ENCODE results near the gene SLC35F1.
"Not testable (repeated sequence)": the region's sequence is repeated elsewhere in the genome, so short reads cannot be mapped to it uniquely, and the experiment has no call there.

SLC35F1 gene

GRCh38 chr6:117927866-117928265 lies 20.8 kb downstream of the SLC35F1 start:
- DNase-seq (ENCODE audit: low spot score), result no peak

DNA sequence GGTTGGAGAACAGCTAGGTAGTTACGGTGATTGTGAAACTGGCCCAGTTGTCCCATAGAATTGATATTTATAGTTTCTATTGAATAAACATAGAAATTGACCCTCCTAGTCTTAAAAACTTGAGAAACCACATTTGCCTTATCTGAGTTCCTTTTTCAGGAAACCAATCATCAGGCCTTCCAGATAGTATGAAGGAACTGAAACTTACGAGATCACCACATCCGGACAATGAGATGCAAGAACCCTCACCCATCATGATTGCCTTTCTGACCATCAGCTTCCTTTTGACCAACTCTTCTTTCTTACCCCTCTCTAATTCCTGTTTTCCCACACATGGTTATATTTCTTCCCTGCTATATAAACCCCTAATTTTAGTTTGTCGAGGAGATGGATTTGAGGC lies 21.8 kb downstream of the SLC35F1 start:
- DNase-seq (ENCODE audit: low spot score), result no peak

DNA sequence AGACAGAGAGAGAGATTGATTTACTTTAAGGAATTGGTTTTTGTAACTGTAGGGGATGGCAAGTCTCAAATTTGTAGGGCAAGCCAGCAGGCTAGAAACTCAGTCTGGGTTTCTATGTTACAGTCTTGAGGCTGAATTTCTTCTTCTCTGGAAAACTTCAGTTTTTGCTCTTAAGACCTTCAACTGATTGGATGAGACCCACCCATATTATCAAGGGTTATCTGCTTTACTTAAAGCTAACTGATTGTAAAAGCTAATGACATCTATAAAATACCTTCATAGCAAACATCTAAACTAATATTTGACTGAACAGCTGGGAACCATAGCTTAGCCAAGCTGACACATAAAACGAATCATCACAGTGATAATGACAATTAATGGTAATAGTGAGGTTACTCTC lies 22.4 kb downstream of the SLC35F1 start:
- no peak for DNase-seq (ENCODE audit: low spot score)

GRCh38 chr6:117930645-117931044 lies 23.6 kb downstream of the SLC35F1 start:
- DNase-seq (ENCODE audit: low spot score), result no peak

DNA sequence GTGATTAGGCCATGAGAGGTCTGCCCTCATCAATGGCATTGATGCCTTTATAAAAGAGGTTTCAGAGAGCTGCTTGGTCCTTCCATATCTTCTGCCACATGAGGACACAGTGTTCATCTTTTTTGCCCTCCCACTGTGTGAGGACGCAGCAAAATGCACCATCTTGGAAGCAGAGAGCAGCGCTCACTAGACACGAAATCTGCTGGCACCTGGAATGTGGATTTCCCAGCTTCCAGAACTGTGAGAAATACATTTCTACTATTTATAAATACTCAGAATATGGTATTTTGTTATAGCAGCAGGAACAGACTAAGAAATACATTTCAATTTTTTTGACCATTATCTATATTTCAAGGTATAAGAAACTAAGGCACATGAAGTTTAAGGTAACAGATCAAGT lies 24.9 kb downstream of the SLC35F1 start:
- DNase-seq (ENCODE audit: low spot score), result no peak

GRCh38 chr6:117932676-117933075 lies 25.6 kb downstream of the SLC35F1 start:
- DNase-seq (ENCODE audit: low spot score), result no peak

DNA sequence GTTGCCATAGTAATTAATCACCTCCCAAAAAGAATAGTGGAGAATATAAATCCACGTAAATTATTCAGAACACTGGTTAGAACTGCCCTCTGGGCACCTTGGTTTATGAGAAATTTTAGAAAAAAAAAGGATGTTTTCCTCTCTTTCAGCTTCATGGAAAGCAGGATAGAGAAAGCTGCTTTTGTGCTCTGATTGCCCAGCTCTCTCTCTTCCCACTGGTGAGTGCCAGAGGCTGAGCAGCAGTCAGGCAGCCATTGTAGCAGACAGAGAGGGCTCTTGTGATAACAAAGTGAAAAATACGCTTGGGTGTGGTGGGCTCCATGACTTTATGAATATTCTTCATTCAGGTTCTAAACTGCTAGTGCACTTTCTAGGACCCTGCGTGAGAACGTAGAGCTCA lies 26.4 kb downstream of the SLC35F1 start:
- no peak for DNase-seq (ENCODE audit: low spot score)

DNA sequence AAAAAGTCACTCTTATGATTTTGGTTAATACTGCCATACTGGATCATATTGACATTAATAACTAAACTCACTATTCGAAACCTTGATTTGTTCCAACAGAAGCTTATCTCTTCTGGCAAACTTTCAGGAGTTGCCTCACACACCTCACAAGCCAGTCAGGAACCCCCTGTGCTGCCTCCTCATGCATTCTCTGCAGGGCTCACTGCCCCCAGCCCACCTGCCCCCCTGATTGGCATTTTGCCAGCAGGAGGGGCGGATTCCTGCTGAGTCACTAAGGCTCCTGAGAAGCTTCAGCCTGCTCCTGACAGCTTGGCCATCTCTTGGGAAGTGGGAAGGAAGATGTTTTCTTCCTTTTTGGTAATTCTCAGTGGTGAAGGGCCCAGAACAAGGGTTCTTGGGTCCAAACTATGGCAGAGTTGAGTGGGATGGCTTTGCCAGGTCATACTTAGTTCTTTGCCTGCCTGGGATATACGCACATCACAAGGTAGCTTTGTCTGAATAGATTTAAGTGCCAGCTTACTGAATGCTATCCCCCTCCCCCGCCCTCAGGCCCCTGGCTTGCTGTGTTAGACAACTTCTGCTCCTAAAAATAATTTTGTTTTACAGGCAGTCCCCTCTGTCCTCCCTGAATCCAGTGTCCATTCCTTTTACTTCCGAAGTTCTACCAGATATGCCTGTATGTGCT lies 31.4 kb downstream of the SLC35F1 start:
- no peak for DNase-seq (ENCODE audit: low spot score)

DNA sequence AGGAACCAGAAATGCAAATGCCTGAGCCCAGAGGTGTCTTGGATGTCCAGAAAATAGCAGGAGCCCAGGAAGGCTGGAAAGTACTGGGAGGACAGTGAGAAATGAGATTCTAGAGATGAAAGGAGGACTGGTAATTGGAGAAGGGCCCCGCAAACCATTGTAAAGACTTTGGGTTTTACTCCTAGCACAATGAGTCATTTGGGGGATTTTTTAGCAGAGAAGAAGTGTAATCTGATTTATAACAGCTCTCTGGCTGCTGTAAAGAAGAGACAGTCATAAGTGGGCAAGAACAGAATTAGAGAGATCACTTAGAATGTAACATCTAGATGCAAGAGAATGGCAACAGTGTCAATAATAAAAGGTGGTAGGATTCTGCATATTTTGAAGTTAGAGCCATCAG lies 40.2 kb downstream of the SLC35F1 start:
- no peak for DNase-seq (ENCODE audit: low spot score)

GRCh38 chr6:117951783-117952182 lies 44.7 kb downstream of the SLC35F1 start:
- DNase-seq (ENCODE audit: low spot score), result no peak

GRCh38 chr6:117955684-117956256 lies 48.7 kb downstream of the SLC35F1 start:
- no peak for DNase-seq (ENCODE audit: low spot score)

GRCh38 chr6:117956386-117956785 lies 49.3 kb downstream of the SLC35F1 start:
- DNase-seq (ENCODE audit: low spot score), result no peak

DNA sequence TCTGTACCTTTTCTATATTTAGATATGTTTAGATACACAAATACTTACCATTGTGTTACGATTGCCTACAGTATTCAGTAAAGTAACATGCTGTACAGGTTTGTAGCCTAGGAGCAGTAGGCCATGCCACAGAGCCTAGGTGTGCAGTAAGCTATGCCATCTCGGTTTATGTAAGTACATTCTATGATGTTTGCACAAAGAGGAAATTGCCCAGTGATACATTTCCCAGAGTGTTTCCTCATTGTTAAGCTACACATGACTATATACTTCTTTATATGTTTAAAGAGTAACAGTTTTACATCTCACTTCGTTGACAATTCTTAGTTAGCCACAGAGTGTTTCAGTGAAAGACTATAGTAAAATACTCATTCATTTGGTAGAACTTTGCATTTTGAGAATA lies 51.5 kb downstream of the SLC35F1 start:
- DNase-seq (ENCODE audit: low spot score), result no peak

DNA sequence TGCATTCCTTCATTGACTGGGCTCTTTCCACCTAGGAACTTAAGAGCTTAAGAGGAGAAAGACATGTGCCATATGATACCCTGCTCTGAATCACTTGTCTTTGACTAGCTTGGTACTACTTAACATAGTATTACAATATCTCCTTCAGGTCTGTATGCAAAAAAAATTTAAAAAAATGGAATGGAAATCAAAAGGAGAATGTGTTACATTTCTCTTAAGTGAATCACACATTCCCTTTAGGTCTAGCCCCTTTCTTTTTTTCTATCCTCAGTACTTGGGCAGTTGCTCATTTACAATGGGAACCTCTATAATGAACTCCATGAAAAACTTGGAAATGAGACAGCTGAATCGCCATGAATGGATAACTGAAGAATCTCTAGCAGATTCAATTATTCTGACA lies 53.8 kb downstream of the SLC35F1 start:
- no peak for DNase-seq (ENCODE audit: low spot score)

DNA sequence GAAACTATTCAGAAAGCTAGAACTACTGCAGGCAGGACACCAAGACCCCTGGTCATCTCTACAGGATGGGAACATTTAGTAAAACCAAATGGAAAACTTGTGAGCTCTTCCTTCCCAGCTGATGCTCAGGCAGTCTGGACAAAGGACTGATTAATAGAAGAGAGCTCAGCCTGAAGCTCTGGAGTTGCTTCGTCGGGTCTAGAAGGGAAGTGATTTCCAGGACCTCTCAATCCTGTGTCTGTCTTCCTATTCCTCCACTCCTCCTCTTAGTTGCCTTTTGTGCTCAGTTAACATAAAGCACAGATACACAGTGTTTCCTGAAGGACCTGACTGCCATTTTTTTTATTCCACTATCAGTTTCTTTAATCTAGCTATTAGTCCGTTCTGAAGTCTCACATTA lies 54.2 kb downstream of the SLC35F1 start:
- no peak for DNase-seq (ENCODE audit: low spot score)

DNA sequence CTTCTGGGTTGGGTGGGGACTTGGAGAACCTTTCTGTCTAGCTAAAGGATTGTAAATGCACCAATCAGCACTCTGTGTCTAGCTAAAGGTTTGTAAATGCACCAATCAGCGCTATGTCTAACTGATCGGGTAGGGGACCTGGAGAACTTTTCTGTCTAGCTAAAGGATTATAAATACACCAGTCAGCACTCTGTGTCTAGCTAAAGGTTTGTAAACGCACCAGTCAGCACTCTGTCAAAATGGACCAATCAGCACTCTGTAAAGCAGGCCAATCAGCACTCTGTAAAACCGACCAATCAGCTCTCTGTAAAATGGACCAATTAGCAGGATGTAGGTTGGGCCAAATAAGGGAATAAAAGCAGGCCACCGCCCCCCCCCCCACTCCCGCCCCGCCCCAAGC lies 58.7 kb downstream of the SLC35F1 start:
- DNase-seq (ENCODE audit: low spot score), result not testable (repeated sequence)

- no peak for DNase-seq (ENCODE audit: low spot score)
These were observed 64.6 kb downstream of the SLC35F1 start for GRCh38 chr6:117971637-117972036.

DNA sequence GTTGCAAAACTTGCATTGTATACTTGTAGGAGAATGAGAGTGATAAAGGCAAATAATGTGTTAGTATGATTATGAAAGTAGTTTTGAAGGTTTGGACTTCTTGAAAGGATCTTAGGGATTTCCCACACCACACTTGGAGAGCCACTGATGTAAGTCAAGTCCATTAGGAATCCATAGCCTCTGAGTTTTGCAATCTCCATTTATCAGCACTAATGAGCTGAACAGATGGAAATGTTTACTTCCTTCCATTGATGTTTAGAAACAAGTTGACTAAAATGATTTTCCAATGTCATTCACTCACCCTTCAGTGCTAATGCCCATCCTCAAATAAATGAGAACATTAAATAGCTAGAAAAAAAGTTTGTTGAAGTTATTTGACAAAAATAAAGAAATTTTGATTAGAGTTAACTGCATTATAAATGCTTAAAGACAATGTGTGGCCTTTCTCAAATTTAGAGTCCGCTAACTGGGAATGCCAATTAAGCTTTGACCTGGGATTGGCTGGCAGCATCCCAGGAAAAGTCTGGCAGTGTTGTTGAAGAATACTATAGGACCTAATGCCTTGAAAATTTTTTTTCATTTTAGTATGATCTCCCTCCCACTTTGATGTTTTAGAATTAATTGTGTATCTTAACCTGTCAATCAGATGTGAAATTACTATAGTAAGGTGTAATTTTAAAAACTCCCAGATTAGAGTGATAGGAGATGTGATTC lies 68.0 kb downstream of the SLC35F1 start:
- DNase-seq (ENCODE audit: low spot score), result no peak

GRCh38 chr6:117976030-117976651 lies 69.1 kb downstream of the SLC35F1 start:
- DNase-seq (ENCODE audit: low spot score), result peak; percentile 62

DNA sequence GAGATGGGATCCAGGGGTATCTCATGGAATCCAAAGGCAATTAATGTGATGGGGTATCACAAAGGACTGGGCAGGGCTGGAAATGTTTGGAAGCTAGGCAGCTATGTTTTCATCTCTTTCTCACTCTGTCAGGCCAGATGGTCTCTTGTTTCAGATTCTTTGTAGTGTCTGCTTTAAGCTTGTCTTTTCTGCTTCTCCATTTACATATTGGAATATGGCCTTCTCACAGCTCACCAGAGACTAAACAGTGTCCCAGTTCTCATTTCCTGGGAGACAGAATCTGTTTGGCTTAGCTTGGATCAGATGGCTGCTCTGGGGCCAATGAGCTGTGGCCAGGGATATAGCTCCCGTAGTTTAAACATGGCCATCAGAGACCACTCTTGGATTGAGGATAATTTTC lies 78.9 kb downstream of the SLC35F1 start:
- no peak for DNase-seq (ENCODE audit: low spot score)

DNA sequence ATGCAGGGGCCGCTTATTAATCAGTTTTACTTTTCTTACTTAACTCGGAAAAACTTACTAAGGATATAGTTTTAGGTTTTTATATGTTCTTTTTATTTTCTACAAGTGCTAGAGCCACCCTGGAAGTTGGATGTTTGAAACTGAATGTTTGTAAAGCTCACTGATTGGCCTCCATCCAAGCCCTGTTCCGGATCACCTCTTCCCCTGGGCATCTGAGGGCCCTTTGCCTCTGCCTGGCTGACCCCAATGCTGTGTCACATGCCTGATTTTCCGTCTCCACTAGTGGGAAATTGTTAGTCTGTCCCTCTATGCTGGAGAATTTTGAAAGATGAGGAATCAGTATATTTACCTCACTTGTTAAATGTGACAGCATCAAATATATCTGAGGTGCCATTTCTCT lies 79.3 kb downstream of the SLC35F1 start:
- no peak for DNase-seq (ENCODE audit: low spot score)

GRCh38 chr6:117989086-117989485 lies 82.0 kb downstream of the SLC35F1 start:
- no peak for DNase-seq (ENCODE audit: low spot score)

GRCh38 chr6:117990151-117990550 lies 83.1 kb downstream of the SLC35F1 start:
- no peak for DNase-seq (ENCODE audit: low spot score)

Data from LoVo (cell line).